SHP77 (cell line): ENCODE results near the gene LTBP1.

Source experiments
- DNase-seq, 2 experiments: peaks; one replicate each; lab custom pipeline; 2025; lab: John Stamatoyannopoulos, UW

The LTBP1 gene

GRCh38 chr2:33083699-33084387 is 137.1 kb downstream of the LTBP1 start:
- DNase-seq, result no peak

GRCh38 chr2:33084433-33084832 is 137.7 kb downstream of the LTBP1 start:
- DNase-seq, result no peak

DNA sequence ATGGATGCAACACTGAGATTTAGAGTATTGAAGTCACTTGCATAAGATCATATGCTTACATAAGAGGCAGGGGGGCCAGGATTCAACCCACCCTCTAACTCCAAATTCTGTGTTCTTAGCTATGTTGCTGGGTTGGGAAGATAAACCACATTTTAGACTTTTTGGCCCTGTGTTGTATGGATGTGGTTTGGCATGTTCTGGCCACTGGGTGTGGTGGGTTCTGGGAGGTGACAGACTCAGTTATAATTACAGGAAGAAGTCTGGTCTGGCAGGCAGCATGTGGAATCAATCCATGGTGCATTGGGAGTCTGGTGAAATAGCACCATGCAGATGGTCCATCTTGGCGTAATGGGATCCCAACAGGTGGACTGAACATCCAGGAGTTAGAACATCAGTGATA is 138.9 kb downstream of the LTBP1 start:
- no peak for DNase-seq

GRCh38 chr2:33086400-33087015 is 139.8 kb downstream of the LTBP1 start:
- DNase-seq, result no peak

GRCh38 chr2:33090553-33091134 is 143.9 kb downstream of the LTBP1 start:
- no peak for DNase-seq

GRCh38 chr2:33091541-33092123 is 144.9 kb downstream of the LTBP1 start:
- DNase-seq, result no peak

GRCh38 chr2:33093283-33093993 is 146.7 kb downstream of the LTBP1 start:
- no peak for DNase-seq

DNA sequence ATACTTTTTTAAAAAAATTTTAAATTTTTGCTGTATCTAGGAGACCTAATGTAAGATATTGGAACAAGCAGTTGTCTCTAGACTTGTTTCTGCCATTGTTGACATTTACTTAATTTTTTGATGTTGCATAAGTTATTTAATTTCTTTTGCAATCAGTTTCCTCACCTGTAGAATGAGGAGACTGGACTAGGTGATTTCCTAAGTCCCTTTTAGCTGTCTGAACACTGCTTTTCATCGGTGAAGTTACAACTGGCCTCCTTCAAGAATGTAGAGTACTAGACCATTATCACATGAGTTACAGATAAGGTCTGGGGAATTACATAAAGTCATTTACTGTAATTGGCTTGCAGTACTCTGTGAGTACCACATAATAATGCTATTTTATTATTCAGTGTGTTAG is 147.6 kb downstream of the LTBP1 start:
- DNase-seq, result no peak

- no peak for DNase-seq
Measured at GRCh38 chr2:33099989-33100388, 153.2 kb downstream of the LTBP1 start.

DNA sequence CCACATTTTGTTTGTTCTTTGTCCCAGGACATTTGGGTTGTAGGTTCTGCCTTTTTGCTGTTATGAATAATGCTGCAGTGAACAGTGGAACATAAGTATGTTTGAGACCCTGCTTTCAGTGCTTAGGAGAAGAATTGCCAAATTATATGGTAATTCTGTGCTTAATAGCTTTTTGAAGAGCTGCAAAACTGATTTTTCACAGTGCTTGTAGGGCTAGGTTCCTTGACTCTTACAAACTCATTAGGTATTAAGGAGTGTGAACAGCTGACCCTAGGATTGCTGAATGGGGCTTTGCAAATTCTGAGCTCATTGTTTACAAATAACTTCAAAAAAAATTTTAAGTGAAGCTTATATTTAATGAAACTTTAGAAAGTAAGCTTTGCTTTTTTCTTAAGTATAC is 154.2 kb downstream of the LTBP1 start:
- DNase-seq, result no peak

- DNase-seq, result no peak
Measured at GRCh38 chr2:33104052-33104623, 157.4 kb downstream of the LTBP1 start.

GRCh38 chr2:33104726-33105125 is 158.0 kb downstream of the LTBP1 start:
- no peak for DNase-seq

GRCh38 chr2:33106115-33106514 is 159.4 kb downstream of the LTBP1 start:
- no peak for DNase-seq

GRCh38 chr2:33107690-33108482 is 161.1 kb downstream of the LTBP1 start:
- DNase-seq, result no peak

GRCh38 chr2:33108483-33109443 is 162.0 kb downstream of the LTBP1 start:
- no peak for DNase-seq

DNA sequence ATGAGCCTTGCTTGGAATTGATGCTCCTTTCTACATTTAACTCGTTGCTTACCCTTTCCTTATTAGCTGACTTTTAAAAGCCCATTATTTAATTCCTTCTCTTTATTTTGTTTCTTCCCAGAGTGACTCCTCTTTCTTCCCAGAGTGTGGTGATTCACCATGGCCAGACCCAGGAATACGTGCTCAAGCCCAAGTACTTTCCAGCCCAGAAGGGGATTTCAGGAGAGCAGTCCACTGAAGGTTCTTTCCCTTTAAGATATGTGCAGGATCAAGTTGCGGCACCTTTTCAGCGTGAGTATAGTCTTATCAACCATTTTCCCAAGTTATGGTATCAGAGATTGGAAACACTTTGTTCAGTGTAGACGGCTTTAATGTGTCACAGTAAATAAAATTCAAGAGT is 163.7 kb downstream of the LTBP1 start:
- no peak for DNase-seq

- no peak for DNase-seq
Measured at GRCh38 chr2:33111002-33111446, 164.3 kb downstream of the LTBP1 start.

GRCh38 chr2:33115196-33115595 is 168.4 kb downstream of the LTBP1 start:
- DNase-seq, result no peak

GRCh38 chr2:33115728-33116127 is 169.0 kb downstream of the LTBP1 start:
- no peak for DNase-seq

- DNase-seq, result no peak
Measured at GRCh38 chr2:33116799-33117198, 170.0 kb downstream of the LTBP1 start.
